Activated CD4-positive, alpha-beta T cell treated with anti-CD3 and anti-CD28 coated beads, Interleukin-2, amount 50 U/mL, for 48 hours (primary cell): ENCODE measurements around the gene TP53I11.

Source experiments
- DNase-seq, 2 experiments: peaks; one replicate each; pipeline ENCODE4 v3.0.0-alpha.2; 2020

The TP53I11 gene

DNA sequence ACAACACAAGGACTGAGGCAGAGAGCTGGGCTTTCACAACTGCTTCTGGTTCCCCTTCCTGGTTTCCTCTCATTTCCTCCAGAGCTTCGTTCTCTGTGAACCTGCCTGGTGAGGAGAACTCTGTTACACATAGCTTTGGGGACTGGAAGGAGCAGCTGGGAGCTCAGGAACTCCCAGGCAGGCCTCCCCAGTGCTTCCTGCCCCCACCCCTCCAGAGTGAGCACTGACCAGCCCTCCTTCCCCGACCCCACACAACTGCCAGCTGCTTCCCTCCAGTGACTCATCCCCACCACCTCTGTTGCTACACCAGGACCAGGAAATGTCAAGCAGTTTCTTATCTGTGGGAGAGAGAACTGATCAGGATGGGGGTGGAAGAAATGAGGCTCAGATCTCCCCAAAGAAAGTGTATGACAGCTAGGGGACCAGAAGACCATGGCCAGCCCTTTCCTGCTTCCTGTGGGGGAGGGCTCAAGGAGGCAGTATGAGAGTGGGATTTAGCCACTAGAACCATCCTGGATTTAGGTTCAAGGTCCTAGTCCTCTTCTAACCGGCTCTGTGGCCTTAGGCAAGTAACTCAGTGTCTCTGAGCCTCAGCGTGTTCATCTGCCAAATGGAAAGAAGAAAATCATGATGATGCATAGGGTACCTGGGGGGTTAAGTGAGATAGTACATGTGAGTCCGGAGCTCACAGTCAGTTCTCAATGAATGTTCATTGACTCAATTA is 4.5 kb upstream of the TP53I11 start:
- no peak for DNase-seq

DNA sequence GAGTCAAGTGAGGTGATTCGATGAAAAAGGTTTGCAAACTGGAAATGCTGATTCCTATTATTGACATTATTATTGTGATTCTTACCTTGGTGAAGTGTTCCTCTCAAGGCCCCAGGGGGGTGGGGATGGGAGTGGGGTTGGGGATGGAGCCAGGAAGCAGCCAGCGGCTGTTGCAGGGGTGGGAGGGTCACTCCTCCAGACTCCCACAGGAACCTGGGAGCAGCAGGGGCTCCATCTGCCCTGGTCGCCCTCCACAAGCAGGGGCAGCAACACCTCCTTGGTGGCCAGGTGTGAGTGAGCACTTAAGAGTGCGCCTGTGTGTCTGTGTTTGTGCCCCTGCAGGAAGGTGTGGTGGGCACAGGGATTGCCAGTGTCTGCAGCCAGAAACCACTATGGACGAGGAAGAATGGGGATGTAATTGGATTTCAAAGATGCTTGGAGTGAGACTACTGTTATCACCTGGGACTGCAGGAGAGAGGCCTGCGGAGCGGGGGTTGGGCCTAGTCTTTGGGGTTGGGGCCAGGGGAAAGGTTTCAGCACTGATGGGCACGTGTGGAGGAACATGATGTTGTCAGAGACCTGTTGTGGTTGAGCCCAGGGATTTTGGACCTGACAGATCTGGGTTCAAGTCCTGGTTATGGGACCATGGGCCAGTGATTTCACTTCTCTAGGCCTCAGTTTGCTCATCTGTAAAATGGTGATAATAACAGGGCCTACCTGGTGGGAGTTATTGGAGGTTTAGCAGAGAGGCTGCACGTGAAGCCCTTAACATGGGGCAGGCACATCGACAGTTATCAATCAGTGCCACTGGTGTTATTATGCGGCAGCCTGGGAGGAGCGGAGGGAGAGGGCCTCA is 3.6 kb upstream of the TP53I11 start:
- DNase-seq, result no peak

- no peak for DNase-seq
Observed at GRCh38 chr11:44952500-44953260, 2.0 kb upstream of the TP53I11 start.

DNA sequence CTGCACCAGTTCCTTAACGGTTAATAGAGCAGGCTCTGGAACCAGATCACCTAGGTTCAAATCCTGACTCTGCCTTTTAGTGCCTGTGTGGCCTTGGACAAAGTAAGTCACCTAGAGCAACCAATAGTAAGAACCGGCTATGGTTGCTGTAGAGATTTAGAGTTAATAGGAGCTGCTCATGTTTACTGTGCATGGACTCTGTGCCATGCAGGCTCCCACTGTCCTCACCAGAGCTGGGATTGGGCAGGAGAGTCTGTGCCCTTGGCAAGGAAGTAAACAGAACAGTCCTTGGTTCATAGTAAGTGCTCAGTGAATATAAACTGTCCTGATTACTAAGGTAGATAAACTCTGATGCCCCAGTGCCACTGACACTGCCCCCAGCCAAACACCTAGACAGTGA is 1.4 kb upstream of the TP53I11 start:
- no peak for DNase-seq

DNA sequence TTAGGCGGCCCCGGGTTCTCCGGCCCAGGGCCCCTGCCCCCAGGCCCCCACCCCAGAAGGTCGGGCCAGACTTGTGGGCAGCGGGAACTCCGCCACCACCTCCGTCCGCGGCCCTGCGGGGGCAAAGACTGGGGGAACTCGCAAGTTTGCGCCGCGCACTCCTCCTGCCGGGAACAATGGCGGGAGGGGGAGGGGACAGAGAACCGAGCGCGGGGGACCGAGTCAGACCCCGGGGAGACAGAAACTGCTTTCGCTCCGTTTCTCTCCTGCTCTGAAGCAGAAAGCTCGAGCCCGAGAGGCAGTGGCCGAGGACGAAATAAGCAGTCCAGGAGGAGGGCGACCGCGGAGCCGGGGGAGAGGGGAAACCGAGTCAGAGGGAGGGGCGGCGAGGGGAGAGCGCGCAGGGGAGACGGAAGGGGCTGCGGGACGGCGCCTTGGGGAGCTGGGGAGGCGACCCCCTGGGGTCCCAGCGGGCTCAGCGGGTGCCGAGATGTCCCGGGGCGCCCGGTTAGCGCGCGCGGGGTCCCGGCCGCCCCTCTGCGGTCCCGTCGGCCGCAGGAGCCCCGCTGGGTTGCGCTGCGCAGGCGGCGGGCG is 555 bp downstream of the TP53I11 start:
- DNase-seq, result peak; percentile 41 to 53

GRCh38 chr11:44949160-44950030 is 1.3 kb downstream of the TP53I11 start:
- DNase-seq, result peak; percentile 31 to 39

- no peak for DNase-seq
Observed at GRCh38 chr11:44948155-44948554, 2.5 kb downstream of the TP53I11 start.

DNA sequence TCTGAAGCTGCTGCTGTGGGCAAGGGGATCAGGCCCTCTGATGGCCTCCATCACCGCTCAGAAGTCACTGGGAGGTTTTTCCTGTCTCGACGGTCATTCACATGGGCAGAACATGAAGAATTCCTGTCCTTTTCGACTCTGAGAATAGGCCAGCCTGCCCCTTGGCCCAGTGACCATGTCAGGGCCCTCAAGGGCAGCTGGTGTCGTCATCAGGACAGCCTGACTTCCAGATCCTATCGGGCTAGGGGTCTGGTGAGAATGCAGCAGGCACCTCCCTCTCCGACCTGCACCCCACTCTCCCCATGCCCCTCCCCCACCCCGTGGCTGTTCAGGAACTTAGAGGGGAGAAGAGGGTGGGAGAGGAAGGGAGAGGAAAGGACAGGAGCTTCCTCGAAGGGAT is 3.6 kb downstream of the TP53I11 start:
- DNase-seq, result no peak

GRCh38 chr11:44946263-44946662 is 4.4 kb downstream of the TP53I11 start:
- no peak for DNase-seq

- DNase-seq, result no peak
Observed at GRCh38 chr11:44945666-44946065, 5.0 kb downstream of the TP53I11 start.

- no peak for DNase-seq
Observed at GRCh38 chr11:44944853-44945235, 5.8 kb downstream of the TP53I11 start.

DNA sequence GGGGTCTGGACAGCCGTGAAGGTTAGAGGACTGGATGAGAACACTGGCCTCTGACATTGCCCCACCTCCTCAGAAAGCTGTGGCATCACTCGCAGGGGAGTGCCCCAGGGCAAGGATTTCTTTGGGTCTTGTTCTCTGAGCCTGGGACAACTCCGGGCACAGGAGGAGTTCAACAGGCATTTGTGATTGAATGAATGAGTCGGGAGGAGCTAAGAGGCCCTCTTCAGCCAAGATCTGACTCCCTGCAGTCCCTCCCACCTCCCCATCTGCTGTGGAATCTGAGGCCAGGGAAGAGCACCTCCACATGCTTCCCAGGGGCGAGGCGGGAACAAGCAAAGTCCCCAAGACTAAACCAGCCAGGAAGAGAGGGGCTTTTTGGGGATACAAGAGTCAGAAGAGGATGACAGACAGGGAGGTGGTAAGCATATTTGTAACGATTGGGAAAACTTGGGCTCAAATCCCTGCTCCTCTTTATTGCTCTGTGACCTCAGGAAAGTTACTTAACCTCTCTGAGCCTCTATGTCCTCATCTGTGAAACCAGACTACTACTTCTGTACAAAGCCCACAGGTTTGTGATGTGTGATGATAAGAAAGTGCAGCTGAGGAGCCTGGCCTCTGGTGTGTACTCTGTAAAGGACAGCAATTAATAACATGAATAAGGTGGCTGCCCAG is 6.4 kb downstream of the TP53I11 start:
- DNase-seq, result no peak

- DNase-seq, result no peak
Observed at GRCh38 chr11:44943696-44944095, 7.0 kb downstream of the TP53I11 start.

- DNase-seq, result peak; percentile 48 to 63
Observed at GRCh38 chr11:44943118-44943517, 7.6 kb downstream of the TP53I11 start.

DNA sequence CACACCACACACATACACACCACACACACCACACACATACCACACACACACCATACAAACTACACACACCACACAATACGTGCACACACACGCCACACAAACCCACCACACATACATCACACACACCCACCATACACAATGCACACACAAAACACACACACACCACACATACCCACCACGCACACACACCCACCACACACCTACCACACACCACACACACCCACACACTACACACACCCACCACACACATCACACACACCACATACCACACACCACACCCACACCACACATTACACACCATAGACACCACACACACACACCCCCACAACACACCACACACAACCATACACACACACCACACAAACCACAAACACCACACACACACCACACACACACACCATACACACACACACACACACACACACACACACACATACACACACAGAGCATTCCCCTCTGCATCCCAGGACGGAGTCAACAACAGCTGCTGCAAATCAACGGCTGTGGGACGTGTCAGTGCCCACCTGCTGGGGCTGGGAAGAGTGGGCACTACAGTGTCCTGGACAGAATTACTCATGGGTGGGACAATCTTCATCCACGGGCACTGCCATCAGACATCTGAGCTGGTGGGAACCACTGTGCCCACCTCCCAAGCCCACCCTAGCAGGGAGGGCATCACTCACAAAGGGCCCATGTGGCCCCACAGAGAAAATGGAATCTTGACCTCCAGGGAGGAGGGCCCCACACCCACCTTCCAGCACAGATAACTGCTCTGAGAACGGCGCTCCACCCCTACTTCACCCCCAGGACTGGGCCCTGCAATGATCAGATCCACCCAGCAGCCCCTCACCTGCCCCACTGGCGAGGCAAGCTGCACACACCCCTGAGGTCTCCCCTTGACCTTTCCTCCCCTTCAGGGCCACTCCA is 8.4 kb downstream of the TP53I11 start:
- no peak for DNase-seq

DNA sequence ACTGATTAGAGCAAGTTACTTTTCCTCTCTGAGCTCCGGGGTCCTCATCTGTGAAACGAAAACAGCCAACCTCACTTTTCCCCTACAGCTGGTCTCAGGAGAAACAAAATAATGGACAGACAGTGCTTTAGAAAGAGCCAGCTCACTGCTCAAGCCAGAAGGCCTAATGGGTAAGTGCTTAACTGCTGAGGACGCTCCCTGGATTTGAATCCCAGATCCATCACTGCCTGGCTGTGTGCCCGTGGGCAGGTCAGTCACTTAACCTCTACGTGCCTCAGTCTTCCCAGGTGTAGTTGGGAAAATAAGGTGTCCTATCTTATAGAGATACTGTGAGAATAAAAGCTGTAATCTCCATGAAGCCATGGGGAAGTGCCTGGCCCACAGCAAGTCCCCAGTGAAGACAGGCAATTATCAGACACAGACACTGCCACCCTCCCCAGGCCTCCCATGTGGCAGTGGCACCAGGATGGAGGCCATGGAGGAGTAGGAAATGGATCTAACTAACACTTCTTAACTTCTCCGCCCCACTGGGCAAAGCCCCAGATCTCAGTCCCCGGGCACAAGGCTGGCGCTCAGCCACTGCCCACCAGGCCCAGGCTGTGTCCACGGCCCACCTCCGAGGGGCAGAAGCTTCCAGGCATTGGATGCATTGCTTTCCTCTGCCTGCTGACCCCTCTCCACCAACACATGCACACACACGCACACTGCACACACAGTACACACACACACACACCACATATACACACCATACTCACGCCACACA is 9.2 kb downstream of the TP53I11 start:
- no peak for DNase-seq

DNA sequence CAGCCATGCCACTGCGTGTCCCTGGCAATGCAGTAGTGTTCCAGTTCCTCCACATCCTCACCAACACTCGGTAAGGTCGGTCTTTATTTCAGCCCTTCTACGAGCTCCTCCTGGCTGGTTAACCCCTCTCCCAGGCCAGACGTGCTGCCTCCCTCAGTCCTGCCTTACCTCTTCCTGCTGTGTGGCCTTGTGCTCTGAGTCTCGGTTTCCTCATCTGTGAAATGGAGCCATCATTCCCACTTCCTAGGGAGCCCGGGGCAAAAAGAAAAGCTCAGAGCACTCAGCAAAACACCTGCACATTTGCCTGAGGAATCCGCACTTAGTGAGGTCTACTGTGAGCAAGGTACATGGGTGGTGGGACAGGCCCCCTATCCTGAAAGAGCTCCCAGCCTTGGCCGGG is 9.8 kb downstream of the TP53I11 start:
- DNase-seq, result no peak

DNA sequence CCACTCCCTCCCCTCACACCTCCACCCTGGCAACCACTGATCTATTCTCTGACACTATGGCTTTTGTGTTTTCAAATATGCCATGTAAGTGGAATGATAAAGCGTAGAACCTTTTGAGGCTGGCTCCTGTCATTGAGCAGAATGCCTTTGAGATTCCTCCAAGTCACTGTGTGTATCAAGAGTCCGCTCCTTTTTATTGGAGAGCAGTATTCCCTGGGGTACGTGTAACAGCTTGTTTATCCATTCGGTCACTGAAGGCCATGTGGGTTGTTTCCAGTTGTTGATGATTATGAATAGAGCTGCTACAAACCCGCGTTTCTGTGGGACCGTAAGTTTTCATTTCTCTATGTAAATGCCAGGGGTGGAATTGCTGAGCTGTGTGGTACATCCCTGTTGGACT is 10.3 kb downstream of the TP53I11 start:
- DNase-seq, result no peak

DNA sequence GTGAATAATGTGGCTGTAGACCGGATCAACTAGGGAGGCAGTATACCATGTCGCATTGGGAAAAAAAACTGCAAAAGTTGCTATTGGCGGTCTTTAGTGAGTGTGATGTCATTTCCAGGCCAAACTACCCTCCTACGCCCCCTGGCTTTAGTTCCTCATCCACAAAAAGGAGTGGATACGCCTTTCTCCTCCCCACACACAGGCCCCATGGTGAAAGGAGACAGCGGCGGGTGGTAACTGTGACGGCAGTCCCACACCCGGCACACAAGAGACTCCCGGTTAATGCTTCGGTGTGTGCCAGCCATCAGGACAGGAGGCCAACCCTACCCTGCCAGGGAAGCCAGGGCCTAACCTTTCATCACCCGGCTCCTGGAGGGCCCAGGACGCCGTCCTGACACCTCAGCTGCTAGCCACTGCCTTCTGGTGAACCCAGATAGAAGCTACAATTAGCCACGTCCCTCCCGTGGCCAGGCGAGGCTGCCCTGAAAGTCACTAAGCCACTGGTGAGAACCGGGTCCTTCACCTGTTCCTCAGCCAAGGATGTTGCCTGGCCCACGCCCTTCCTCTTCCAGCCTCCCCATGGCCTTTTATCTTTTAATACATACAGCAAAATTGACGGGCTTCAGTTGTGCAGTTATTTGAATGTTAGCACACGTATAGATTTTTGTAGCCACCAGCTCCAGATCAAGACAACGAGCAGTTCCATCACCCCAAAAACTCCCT is 10.8 kb downstream of the TP53I11 start:
- no peak for DNase-seq
